K562 (cell line): ENCODE data around the gene EMC6.

ENCODE experiments used
- ATF2 ChIP-seq: sonication (generic); formaldehyde crosslinking; IDR thresholded peaks from 2 replicates; pipeline ENCODE4 v1.8.1; 2022; ENCODE audit warnings: missing genetic modification reagents
- ATF3 ChIP-seq, 2 experiments: fragments of 450-650 bp in 1 of 2; sonication (generic) in 1 of 2; formaldehyde crosslinking in 1 of 2; IDR thresholded peaks in 1 of 2; conservative IDR thresholded peaks in 1 of 2; 2 replicates each; pipeline versions ENCODE4 v1.6.1 to v1.8.1; 2016 to 2023; ENCODE audit warnings: mild to moderate bottlenecking in 2 of 2, moderate library complexity in 2 of 2, inconsistent platforms in 1 of 2, missing genetic modification reagents in 1 of 2
- CC2D1A ChIP-seq: fragments of 450-650 bp; IDR thresholded peaks from 2 replicates; pipeline ENCODE4 v1.6.1; 2017; ENCODE audit warnings: mild to moderate bottlenecking
- CTCF ChIP-seq, 3 experiments: IDR thresholded peaks in 2 of 3; conservative IDR thresholded peaks in 1 of 3; 2 replicates each; pipeline ENCODE4 v1.5.1; 2011 to 2012; ENCODE audit warnings: low read length in 3 of 3, mild to moderate bottlenecking in 3 of 3, control low read depth in 2 of 3, improper control_type of control experiment in 1 of 3, inconsistent platforms in 1 of 3, low read depth in 1 of 3, mixed read lengths in 1 of 3, moderate library complexity in 1 of 3; ENCODE audit not compliant: insufficient read depth in 2 of 3
- EZH2 ChIP-seq: IDR thresholded peaks from 2 replicates; pipeline ENCODE4 v1.6.1; 2012; ENCODE audit warnings: low read depth, mild to moderate bottlenecking, inconsistent platforms, low read length, borderline replicate concordance
- HMBOX1 ChIP-seq: sonication (generic); IDR thresholded peaks from 2 replicates; pipeline ENCODE4 v1.6.1; 2016
- HNRNPLL ChIP-seq: fragments of 200-400 bp; formaldehyde crosslinking; IDR thresholded peaks from 2 replicates; pipeline ENCODE4 v1.6.1; 2017; ENCODE audit warnings: low read length, low read depth, mild to moderate bottlenecking; ENCODE audit not compliant: poor library complexity, severe bottlenecking
- LEF1 ChIP-seq: fragments of 450-650 bp; IDR thresholded peaks from 2 replicates; pipeline ENCODE4 v1.6.1; 2016; ENCODE audit warnings: mild to moderate bottlenecking
- PBX2 ChIP-seq, 2 experiments: IDR thresholded peaks in 1 of 2; conservative IDR thresholded peaks in 1 of 2; 2 replicates each; pipeline ENCODE4 v1.6.1; 2016; ENCODE audit warnings: low read depth in 2 of 2, mild to moderate bottlenecking in 1 of 2, missing compliant biosample characterization in 1 of 2, missing genetic modification characterization in 1 of 2, moderate library complexity in 1 of 2
- SMARCA5 ChIP-seq: fragments of 450-650 bp; IDR thresholded peaks from 2 replicates; pipeline ENCODE4 v1.6.1; 2016
- TEAD1 ChIP-seq, 2 experiments: fragments of 450-650 bp in 1 of 2; sonication (generic) in 1 of 2; formaldehyde crosslinking; IDR thresholded peaks; 2 replicates each; pipeline versions ENCODE4 v1.4.0 to v1.8.0; 2020 to 2022; ENCODE audit warnings: mild to moderate bottlenecking in 2 of 2, missing genetic modification reagents in 1 of 2
- USF2 ChIP-seq: sonication (generic); formaldehyde crosslinking; IDR thresholded peaks from 2 replicates; pipeline ENCODE4 v1.5.0; 2020; ENCODE audit warnings: missing genetic modification reagents
- ZFP91 ChIP-seq: sonication (generic); formaldehyde crosslinking; IDR thresholded peaks from 2 replicates; pipeline ENCODE4 v1.8.0; 2022; ENCODE audit warnings: mild to moderate bottlenecking, missing genetic modification reagents
- ZZZ3 ChIP-seq: fragments of 450-650 bp; IDR thresholded peaks from 2 replicates; pipeline ENCODE4 v1.6.1; 2016; ENCODE audit warnings: antibody characterized with exemption, mild to moderate bottlenecking, moderate library complexity

GRCh38 chr17:3691617-3692067 is 23.0 kb downstream of the EMC6 start:
- TF ChIP-seq SMARCA5 (no peak), ATF3 (IDR thresholded peaks at IDR 0.05) (no peak), ATF3 (CRISPR knock-in tag; conservative IDR thresholded peaks at IDR 0.05) (no peak), CTCF (IDR thresholded peaks at IDR 0.05 in 2 of 3, conservative IDR thresholded peaks at IDR 0.05 in 1 of 3; ENCODE audit: insufficient read depth in 2 of 3, low read depth in 1 of 3, low read length in 3 of 3) (peak; percentile 44 to 51 (median 47); a peak in 4 of 6 replicates), PBX2 (CRISPR knock-in tag; IDR thresholded peaks at IDR 0.05; ENCODE audit: low read depth) (no peak), PBX2 (tag; conservative IDR thresholded peaks at IDR 0.05; ENCODE audit: low read depth) (no peak), LEF1 (no peak), ZZZ3 (no peak), TEAD1 (CRISPR knock-in tag; IDR thresholded peaks at IDR 0.05) (no peak), HNRNPLL (no peak), CC2D1A (no peak), ZFP91 (CRISPR knock-in tag) (no peak), ATF2 (no peak), EZH2 (no peak), HMBOX1 (no peak), USF2 (CRISPR knock-in tag) (no peak)
